Fibroblast of gingiva (primary cell): ENCODE data around the gene KCNK16.

Experiments
- DNase-seq: peaks from one replicate; pipeline ENCODE4 v3.0.0-alpha.2; 2011; ENCODE audit warnings: low read depth

Gene KCNK16

DNA sequence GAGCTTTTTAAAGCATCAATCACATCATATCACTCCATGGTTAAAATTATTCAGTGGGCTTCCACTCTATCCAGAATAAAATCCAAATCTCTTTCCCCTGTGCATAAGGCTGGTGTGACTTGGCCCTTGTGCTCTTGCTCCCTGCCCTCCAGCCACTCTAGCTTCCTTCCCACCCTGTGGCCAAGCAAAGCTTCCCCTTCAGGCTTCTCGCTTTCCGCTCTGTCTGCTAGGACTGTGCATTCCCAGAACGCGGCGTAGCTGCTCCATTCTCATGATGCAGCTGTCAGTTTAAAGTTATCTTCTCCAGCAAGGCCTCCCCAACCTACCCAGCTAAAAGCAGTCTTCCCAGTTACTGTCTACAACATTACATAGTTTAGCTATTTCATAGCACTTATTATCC lies 19.4 kb upstream of the KCNK16 start:
- DNase-seq, result no peak

DNA sequence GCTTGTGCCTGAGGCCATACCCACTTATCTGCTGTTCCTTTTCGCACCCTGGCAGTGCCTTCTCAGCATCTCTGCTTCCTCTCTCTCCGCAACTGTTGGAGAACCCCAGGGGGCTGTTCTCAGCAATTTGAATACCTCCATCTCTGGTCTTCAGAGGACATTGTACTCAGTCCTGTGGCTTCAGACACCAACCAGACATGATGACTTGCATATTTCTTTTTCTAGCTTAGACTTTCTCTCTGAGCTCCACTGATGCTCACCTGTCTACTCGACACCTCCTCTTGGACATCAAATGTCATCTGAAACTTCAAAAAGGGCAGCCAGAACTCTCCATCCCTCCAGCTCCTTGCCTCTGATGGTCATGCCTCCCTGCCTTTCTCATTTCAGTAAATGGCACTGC lies 18.9 kb upstream of the KCNK16 start:
- no peak for DNase-seq

DNA sequence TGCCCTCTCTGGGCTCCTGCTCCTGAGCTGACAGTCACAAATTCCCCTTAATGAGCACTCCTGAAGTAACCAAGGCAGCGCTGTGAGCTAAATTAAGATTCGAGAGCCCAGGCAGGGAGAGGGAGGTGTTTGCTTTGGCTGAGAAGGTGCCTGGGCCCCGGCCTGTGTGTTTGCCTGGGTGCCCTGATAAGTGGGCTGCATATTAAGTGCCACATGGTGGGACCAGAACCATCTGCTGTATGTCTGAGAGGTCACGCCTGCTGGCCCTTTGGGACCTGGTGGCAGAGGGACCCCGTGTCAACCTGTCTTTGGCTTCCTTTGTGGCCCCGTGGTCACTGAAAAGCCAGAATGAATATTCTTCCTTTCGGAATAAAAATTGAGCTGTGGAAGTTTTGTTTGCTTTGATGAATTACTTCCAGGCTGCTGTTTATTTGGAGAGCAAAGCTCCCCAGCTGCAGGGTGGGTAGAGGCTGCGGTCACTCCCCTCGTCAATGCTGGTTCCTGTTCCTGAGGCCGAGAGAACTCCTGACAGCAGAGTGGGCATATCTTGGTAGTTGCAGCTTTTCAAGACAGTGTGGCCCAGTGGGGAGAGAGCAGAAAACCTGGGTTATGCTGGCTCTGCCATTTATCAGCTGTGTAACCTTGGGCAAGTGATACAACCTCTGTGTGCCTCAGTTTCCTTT lies 17.5 kb upstream of the KCNK16 start:
- DNase-seq, result no peak

GRCh38 chr6:39339096-39339867 lies 16.8 kb upstream of the KCNK16 start:
- no peak for DNase-seq

DNA sequence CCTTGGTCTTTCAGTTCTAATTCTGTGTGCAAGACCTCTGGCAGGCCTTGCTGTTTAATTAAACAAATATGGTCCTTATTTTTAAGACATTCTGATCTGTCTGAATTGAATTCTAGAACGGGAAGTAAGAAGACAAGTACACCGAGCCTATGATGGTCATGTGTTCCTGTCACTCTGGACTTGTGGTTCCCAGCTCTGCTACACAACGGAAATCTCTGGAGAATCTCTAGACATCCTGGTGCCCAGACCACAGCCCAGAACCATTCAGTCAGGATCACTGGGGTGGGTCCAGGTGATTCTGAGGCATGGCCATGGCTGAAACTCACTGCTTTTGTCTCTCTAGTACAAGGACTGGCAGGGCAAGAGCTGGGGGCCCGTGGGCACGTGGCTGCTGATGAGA lies 15.9 kb upstream of the KCNK16 start:
- DNase-seq, result no peak

DNA sequence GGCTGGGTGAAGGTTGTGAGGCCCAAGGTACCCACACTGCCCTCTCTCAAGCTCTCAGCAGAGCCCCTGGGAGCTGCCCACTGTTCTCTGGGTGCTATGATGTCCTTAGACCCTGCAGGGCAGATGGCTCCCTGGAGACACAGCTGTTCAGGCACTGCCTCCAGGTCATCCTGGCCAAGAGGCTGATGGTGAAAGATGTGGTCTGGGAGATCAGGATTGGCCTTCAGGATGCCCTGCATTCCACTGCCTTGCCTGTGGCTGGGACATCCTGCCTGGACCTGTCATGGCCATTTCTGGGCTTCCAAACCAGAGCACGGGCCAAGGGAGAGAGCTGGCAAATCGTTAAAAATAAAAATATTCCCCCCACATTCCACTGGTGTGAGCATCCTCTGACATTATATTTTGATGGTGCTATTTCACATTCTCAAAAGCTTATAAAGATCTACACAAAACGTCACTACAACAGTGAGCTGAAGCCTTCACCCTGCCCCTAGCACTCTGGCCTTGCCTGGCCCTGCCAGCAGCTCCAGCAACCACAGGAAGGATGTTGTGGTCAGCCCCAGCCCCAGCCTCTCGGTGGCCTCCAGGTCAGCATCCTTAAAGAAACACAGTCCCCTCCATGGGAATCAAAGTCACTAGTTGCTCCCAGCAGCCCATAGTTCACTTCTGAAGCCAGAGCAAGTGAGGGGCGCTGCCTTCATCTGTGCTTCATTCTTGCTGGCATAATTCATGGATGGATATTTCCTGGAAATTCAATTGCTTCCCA lies 13.5 kb upstream of the KCNK16 start:
- DNase-seq, result no peak

DNA sequence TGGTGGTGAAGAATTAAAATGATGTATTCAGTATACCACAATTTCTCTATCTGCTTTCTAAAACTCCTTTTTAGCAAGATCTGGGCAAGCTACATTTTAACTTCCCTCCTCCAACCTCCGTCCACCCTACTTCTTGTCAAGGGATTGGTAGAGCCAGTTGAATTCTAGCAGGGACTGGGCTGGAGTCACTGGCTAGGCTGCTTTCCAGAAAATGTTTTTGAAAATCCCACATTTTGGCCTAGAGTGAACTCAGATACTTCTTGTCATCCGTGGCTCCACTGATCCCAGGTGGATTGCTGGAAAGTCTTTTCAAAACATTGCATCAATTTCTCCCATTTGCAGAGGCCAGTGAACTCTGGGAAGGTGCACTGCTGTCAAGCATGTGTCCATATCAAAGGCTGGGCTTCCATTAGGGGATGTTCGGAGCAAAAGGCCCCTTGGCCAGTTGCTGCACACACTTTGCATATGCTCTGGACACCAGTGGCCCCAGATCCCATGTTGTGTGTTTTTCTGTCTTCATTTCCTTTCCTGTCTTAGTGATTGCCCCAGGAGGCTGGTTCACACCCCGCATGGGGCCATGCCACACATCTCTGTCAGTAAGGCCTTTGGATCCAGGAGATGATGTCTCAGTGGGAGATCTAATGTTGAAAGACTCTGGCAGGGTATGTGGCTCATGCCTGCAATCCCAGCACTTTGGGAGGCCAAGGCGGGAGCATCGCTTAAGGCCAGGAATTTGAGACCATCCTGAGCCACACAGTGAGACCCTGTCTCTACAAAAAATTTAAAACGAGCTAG lies 11.3 kb upstream of the KCNK16 start:
- DNase-seq, result no peak

- DNase-seq, result no peak
These were observed 8.0 kb upstream of the KCNK16 start for GRCh38 chr6:39330476-39330875.

- no peak for DNase-seq
These were observed 7.6 kb upstream of the KCNK16 start for GRCh38 chr6:39330057-39330456.

GRCh38 chr6:39328066-39328465 lies 5.6 kb upstream of the KCNK16 start:
- no peak for DNase-seq

DNA sequence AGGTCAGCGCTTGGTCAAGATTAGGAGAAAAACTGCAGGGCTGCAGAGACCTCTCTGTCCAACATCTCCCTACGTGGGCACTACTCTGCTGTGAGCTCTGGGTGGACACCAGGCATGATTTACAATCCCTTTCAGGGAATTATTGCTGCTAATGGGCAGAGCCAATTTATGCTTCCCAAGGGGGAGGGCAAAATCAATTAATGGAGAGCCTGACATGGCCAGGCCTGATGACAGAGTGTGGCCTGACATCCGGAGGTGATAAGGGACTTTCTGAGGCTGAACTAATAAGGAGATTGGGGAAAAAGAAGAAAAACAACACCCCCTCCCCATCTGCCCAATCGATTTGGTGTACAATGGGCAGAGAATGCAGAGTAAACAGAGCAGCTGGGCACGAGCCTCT lies 5.0 kb upstream of the KCNK16 start:
- DNase-seq, result no peak

DNA sequence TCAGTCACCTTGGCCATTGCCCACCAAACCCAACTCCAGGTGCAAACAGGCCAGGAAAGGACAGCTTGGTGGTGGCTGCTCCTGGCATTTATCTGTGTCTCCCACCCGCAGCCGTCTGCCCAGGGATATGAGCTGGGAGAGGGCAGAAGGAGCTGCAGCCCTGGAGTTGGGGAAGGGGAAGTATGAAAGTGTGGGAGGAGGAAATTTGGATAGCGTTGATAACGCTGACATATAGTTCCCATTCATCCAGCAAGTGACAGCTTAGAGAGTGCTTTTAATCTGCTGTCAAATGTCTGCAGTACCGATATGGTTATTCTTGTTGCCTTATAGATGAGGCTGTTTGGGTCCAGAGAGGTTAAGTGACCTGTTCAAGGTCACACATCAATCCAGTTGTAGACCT lies 741 bp downstream of the KCNK16 start:
- no peak for DNase-seq

- no peak for DNase-seq
These were observed 2.0 kb downstream of the KCNK16 start for GRCh38 chr6:39320363-39320984.

- no peak for DNase-seq
These were observed 2.7 kb downstream of the KCNK16 start for GRCh38 chr6:39319621-39320362.

DNA sequence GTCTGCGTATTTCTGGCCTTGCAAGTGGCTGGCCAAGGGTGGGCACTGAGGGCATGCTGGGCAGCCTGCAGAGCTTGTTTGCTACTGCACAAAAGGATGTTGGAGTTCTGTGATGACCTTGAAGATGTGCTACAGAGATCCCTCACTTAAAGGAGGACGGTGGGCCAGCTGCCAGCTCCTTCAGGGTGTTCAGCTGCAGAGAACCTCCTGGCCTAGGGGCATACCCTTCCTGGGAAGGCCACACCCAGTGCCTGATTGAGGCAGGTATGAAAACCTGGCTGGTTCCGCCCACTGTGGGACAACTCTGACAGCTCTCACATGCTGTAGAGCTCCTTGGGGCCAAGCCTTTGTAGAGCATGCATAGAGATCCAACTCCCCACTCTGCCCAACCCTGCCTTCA lies 5.2 kb downstream of the KCNK16 start:
- no peak for DNase-seq

DNA sequence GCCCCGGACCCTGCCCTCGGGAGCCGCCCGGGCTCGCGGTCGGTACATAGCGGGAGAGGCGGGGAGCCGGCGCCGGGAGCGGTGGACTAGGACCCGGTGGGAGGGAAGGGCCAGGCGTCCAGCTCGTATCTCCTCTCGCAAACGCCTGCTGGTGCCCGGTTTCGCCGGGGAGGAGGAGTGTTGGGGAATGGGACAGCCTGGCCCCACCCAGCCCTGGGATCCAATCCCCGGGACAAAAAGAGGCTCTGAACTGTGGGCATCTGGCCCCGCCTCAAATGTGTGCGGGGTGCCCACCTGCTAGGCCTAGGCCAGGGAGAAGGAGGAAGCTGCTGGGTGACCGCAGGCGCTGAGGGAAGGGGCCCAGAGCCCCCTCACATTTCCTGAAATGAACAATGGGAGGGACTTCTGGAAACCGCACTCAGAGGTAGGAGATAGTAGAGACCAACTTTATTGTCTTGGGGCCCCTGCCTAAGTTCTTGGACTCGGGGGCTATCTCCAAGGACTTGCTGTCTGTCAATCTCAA lies 8.2 kb downstream of the KCNK16 start, which contains the start of gene KCNK17:
TSS of gene KCNK17 (minus strand) at position 147 of the 523 bp plus-strand sequence. CDS start at position 48, 99 bp downstream.
- DNase-seq, result no peak

GRCh38 chr6:39313526-39314272 lies 8.8 kb downstream of the KCNK16 start:
- no peak for DNase-seq

- DNase-seq, result no peak
These were observed 9.5 kb downstream of the KCNK16 start for GRCh38 chr6:39312912-39313525.

- no peak for DNase-seq
These were observed 12.0 kb downstream of the KCNK16 start for GRCh38 chr6:39310542-39310941.
